GM23338 (cell line): Measurements from ENCODE around the gene ZDHHC11B. TPM values are rescaled to one million over a fixed set of nuclear protein-coding genes. Genes with fewer than 3 reads are reported as not detected.

Source experiments
- ATAC-seq: fragments of 200-7000 bp; cut with Tn5 transposase; 3 replicates; pipeline ENCODE4 v1.9.1; 2020
- DNase-seq: peaks from one replicate; pipeline ENCODE4 v3.0.0-alpha.2; 2015; ENCODE audit warnings: low spot score
- H2AFZ ChIP-seq: fragments of 200-600 bp; sonication (generic); 2 replicates; pipeline ENCODE4 v1.8.0; 2016; ENCODE audit warnings: antibody characterized with exemption, mild to moderate bottlenecking, moderate library complexity
- H3F3A ChIP-seq: fragments of 200-600 bp; sonication (generic); replicated peaks from 2 replicates; pipeline ENCODE4 v1.8.0; 2017; ENCODE audit warnings: antibody characterized with exemption, mixed run types, low read depth
- H3K27ac ChIP-seq: fragments of 200-600 bp; sonication (generic); 2 replicates; pipeline ENCODE4 v1.6.1; 2016; ENCODE audit warnings: low read depth
- H3K27me3 ChIP-seq: fragments of 200-600 bp; sonication (generic); 2 replicates; pipeline ENCODE4 v1.8.0; 2016; ENCODE audit warnings: mild to moderate bottlenecking, mixed run types, moderate library complexity; ENCODE audit not compliant: insufficient read depth
- H3K36me3 ChIP-seq: fragments of 200-600 bp; sonication (generic); 2 replicates; pipeline ENCODE4 v1.8.0; 2016; ENCODE audit warnings: mild to moderate bottlenecking; ENCODE audit not compliant: insufficient read depth
- H3K4me1 ChIP-seq: fragments of 200-600 bp; sonication (generic); 2 replicates; pipeline ENCODE4 v1.8.0; 2016; ENCODE audit warnings: mild to moderate bottlenecking, moderate library complexity; ENCODE audit not compliant: insufficient read depth
- H3K4me2 ChIP-seq: fragments of 200-600 bp; sonication (generic); 2 replicates; pipeline ENCODE4 v1.7.1; 2017; ENCODE audit warnings: mixed run types
- H3K4me3 ChIP-seq: fragments of 200-600 bp; sonication (generic); 2 replicates; pipeline ENCODE4 v1.6.1; 2016; ENCODE audit warnings: mixed run types
- H3K79me2 ChIP-seq: fragments of 200-600 bp; sonication (generic); replicated peaks from 2 replicates; pipeline ENCODE4 v1.8.0; 2017; ENCODE audit warnings: mild to moderate bottlenecking; ENCODE audit not compliant: insufficient read depth
- H3K9me2 ChIP-seq: fragments of 200-600 bp; sonication (generic); 2 replicates; pipeline ENCODE4 v1.8.0; 2017; ENCODE audit not compliant: insufficient read depth
- H4K20me1 ChIP-seq: fragments of 200-600 bp; sonication (generic); replicated peaks from 2 replicates; pipeline ENCODE4 v1.8.0; 2017; ENCODE audit warnings: mild to moderate bottlenecking; ENCODE audit not compliant: insufficient read depth
- H3K27ac Mint-ChIP-seq: 2 replicates; pipeline ENCODE4 v1.8.0; 2020; ENCODE audit warnings: inconsistent platforms, mild to moderate bottlenecking, moderate library complexity, mixed read lengths
- H3K27me3 Mint-ChIP-seq: 3 replicates; pipeline ENCODE4 v1.8.0; 2022; ENCODE audit warnings: low read depth, mild to moderate bottlenecking, moderate library complexity, mixed read lengths, inconsistent platforms; ENCODE audit not compliant: insufficient read depth, poor library complexity
- H3K36me3 Mint-ChIP-seq: 3 replicates; pipeline ENCODE4 v1.8.0; 2021; ENCODE audit warnings: low read depth, mild to moderate bottlenecking, inconsistent platforms, moderate library complexity, mixed read lengths
- H3K4me1 Mint-ChIP-seq: 3 replicates; pipeline ENCODE4 v1.8.0; 2020; ENCODE audit warnings: mild to moderate bottlenecking, inconsistent platforms, mixed read lengths
- H3K4me3 Mint-ChIP-seq: 3 replicates; pipeline ENCODE4 v1.8.0; 2021; ENCODE audit warnings: moderate library complexity, mild to moderate bottlenecking, inconsistent platforms, mixed read lengths
- H3K9me3 Mint-ChIP-seq: 3 replicates; pipeline ENCODE4 v1.8.0; 2020; ENCODE audit warnings: moderate library complexity, mild to moderate bottlenecking, inconsistent platforms, mixed read lengths
- CREB1 ChIP-seq: fragments of 250-450 bp; sonication (Bioruptor Pico); IDR thresholded peaks from 2 replicates; pipeline ENCODE4 v1.5.0; 2020; ENCODE audit warnings: low read depth, mild to moderate bottlenecking, moderate library complexity
- CTCF ChIP-seq, 2 experiments: fragments of 200-600 bp in 1 of 2; sonication (generic) in 1 of 2; conservative IDR thresholded peaks; 2 replicates each; pipeline versions ENCODE4 v1.5.1 to v1.6.1; 2016 to 2017; ENCODE audit warnings: antibody characterized with exemption in 2 of 2, low read depth in 2 of 2, mild to moderate bottlenecking in 2 of 2, moderate library complexity in 1 of 2
- EZH2phosphoT487 ChIP-seq: fragments of 200-600 bp; sonication (generic); IDR thresholded peaks from one replicate; pipeline ENCODE4 v1.8.1; 2018; ENCODE audit warnings: antibody characterized with exemption; ENCODE audit not compliant: unreplicated experiment
- REST ChIP-seq: IDR thresholded peaks from one replicate; pipeline ENCODE4 v1.6.1; 2018; ENCODE audit warnings: antibody characterized with exemption; ENCODE audit not compliant: unreplicated experiment
- ZNF331 ChIP-seq: fragments of 250-450 bp; sonication (Bioruptor Pico); IDR thresholded peaks from 2 replicates; pipeline ENCODE4 v1.5.0; 2020; ENCODE audit warnings: low read depth, mild to moderate bottlenecking, moderate library complexity
- ZNF462 ChIP-seq: fragments of 250-450 bp; sonication (Bioruptor Pico); IDR thresholded peaks from 2 replicates; pipeline ENCODE4 v1.5.0; 2020; ENCODE audit warnings: mild to moderate bottlenecking, moderate library complexity
- polyA plus RNA-seq: library from polyadenylated mRNA; unstranded; fragments of >200 nt; fragmentation: Nextera tagmentation; extraction: Ambion mirVana; gene quantifications from 2 replicates; pipeline ENCODE4 v1.2.1, GENCODE V29; 2016
- total RNA-seq: library from RNA; depleted of rRNA; stranded (reverse); fragments of >200 nt; shearing (Covaris generic); gene quantifications from 2 replicates; pipeline ENCODE4 v1.2.3, GENCODE V29; 2014
- TF ChIP-seq, protein P1 (sequence below): IDR thresholded peaks from 2 replicates; pipeline ENCODE4 v1.6.1; 2016; ENCODE audit warnings: antibody characterized with exemption

The ZDHHC11B gene
- total and polyA plus RNA-seq, 2 experiments from 2014 or later: 0.89 to 1.2 TPM

GRCh38 chr5:766666-767431, 17.7 kb downstream of the ZDHHC11B start (continued):
- TF ChIP-seq ZNF331 (no peak), EZH2phosphoT487 (no peak), REST (no peak), CREB1 (CRISPR knock-in tag) (no peak)
- TF ChIP-seq, protein P1, sequence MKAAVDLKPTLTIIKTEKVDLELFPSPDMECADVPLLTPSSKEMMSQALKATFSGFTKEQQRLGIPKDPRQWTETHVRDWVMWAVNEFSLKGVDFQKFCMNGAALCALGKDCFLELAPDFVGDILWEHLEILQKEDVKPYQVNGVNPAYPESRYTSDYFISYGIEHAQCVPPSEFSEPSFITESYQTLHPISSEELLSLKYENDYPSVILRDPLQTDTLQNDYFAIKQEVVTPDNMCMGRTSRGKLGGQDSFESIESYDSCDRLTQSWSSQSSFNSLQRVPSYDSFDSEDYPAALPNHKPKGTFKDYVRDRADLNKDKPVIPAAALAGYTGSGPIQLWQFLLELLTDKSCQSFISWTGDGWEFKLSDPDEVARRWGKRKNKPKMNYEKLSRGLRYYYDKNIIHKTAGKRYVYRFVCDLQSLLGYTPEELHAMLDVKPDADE: no peak

GRCh38 chr5:765948-766631, 18.4 kb downstream of the ZDHHC11B start:
- Histone ChIP-seq H3K27me3 (no peaks in the 10 kb centered on the region), H3F3A (no peaks in the 10 kb centered on the region), H3K4me1 (no peaks in the 10 kb centered on the region), H3K27ac (no peak overlapping the region), H4K20me1 (no peaks in the 10 kb centered on the region), H3K4me2 (no peak overlapping the region), H3K9me2 (no peaks in the 10 kb centered on the region), H3K4me3 (no peak overlapping the region), H2AFZ (no peak overlapping the region), H3K79me2 (no peaks in the 10 kb centered on the region), H3K36me3 (no peaks in the 10 kb centered on the region)
- ATAC-seq (no peak), DNase-seq (no peak)
- H3K4me3 Mint-ChIP-seq: no peak overlapping the region
- H3K27ac Mint-ChIP-seq: no peak overlapping the region
- peaks cover 2% of the 10 kb centered on the region for H3K27me3 Mint-ChIP-seq
- H3K4me1 Mint-ChIP-seq: no peaks in the 10 kb centered on the region
- no peaks in the 10 kb centered on the region; the same call in 2 of the 3 replicates for H3K36me3 Mint-ChIP-seq
- H3K9me3 Mint-ChIP-seq: peaks cover 16% of the 10 kb centered on the region
- TF ChIP-seq, protein P1: no peak
- TF ChIP-seq ZNF462 (CRISPR knock-in tag): no peak
- TF ChIP-seq CTCF (conservative IDR thresholded peaks at IDR 0.05; ENCODE audit: low read depth in 2 of 2): no peak
